Nephron (organoid): ENCODE data around the gene TUBGCP4.

ENCODE experiments used
- H3K27ac Mint-ChIP-seq, 3 experiments: 2 replicates each; pipeline ENCODE4 v1.8.0; 2020; ENCODE audit warnings: mixed read lengths in 3 of 3, mild to moderate bottlenecking in 2 of 3, moderate library complexity in 1 of 3
- H3K27me3 Mint-ChIP-seq: 2 replicates; pipeline ENCODE4 v1.8.0; 2021; ENCODE audit warnings: low read depth, mild to moderate bottlenecking, moderate library complexity, mixed read lengths
- H3K36me3 Mint-ChIP-seq: 2 replicates; pipeline ENCODE4 v1.8.0; 2020; ENCODE audit warnings: low read depth, mixed read lengths
- H3K4me1 Mint-ChIP-seq: 2 replicates; pipeline ENCODE4 v1.8.0; 2020; ENCODE audit warnings: mixed read lengths
- H3K4me3 Mint-ChIP-seq, 3 experiments: 2 replicates each; pipeline ENCODE4 v1.8.0; 2020; ENCODE audit warnings: mild to moderate bottlenecking in 3 of 3, mixed read lengths in 3 of 3, moderate library complexity in 2 of 3
- H3K9me3 Mint-ChIP-seq: 2 replicates; pipeline ENCODE4 v1.8.0; 2020; ENCODE audit warnings: mixed read lengths
- CTCF ChIP-seq, 3 experiments: fragments of 200-600 bp; sonication (generic); IDR thresholded peaks; one replicate each; pipeline ENCODE4 v1.5.0; 2021; ENCODE audit warnings: antibody characterized with exemption in 3 of 3; ENCODE audit not compliant: unreplicated experiment in 3 of 3

The TUBGCP4 gene

GRCh38 chr15:43346305-43346704, 24.6 kb upstream of the TUBGCP4 start:
- no peaks in the 10 kb centered on the region for H3K4me1 Mint-ChIP-seq
- H3K27ac Mint-ChIP-seq: no peak overlapping the region
- H3K36me3 Mint-ChIP-seq: peaks cover 38% of the 10 kb centered on the region
- H3K9me3 Mint-ChIP-seq: no peaks in the 10 kb centered on the region
- no peaks in the 10 kb centered on the region for H3K27me3 Mint-ChIP-seq
- no peak for TF ChIP-seq CTCF (IDR thresholded peaks at IDR 0.05; ENCODE audit: unreplicated experiment in 3 of 3)
- H3K4me3 Mint-ChIP-seq: no peak overlapping the region

GRCh38 chr15:43347114-43347513, 23.8 kb upstream of the TUBGCP4 start:
- TF ChIP-seq CTCF (IDR thresholded peaks at IDR 0.05; ENCODE audit: unreplicated experiment in 3 of 3): no peak
- no peaks in the 10 kb centered on the region for H3K27me3 Mint-ChIP-seq
- no peaks in the 10 kb centered on the region for H3K4me1 Mint-ChIP-seq
- H3K36me3 Mint-ChIP-seq: peaks cover 38% of the 10 kb centered on the region
- no peak overlapping the region for H3K4me3 Mint-ChIP-seq
- no peaks in the 10 kb centered on the region for H3K9me3 Mint-ChIP-seq
- no peak overlapping the region for H3K27ac Mint-ChIP-seq

GRCh38 chr15:43352693-43353382, 18.1 kb upstream of the TUBGCP4 start:
- no peaks in the 10 kb centered on the region for H3K27me3 Mint-ChIP-seq
- H3K27ac Mint-ChIP-seq: no peak overlapping the region
- H3K4me1 Mint-ChIP-seq: no peaks in the 10 kb centered on the region
- no peak overlapping the region for H3K4me3 Mint-ChIP-seq
- peaks cover 2% of the 10 kb centered on the region for H3K9me3 Mint-ChIP-seq
- TF ChIP-seq CTCF (IDR thresholded peaks at IDR 0.05; ENCODE audit: unreplicated experiment in 3 of 3): no peak
- peaks cover 49% of the 10 kb centered on the region for H3K36me3 Mint-ChIP-seq

GRCh38 chr15:43360821-43361220, 10.1 kb upstream of the TUBGCP4 start:
- Mint-ChIP-seq H3K27ac (no peak overlapping the region), H3K9me3 (peaks cover 61% of the 10 kb centered on the region), H3K4me3 (no peak overlapping the region), H3K4me1 (no peaks in the 10 kb centered on the region), H3K36me3 (peaks cover 98% of the 10 kb centered on the region), H3K27me3 (no peaks in the 10 kb centered on the region)
- no peak for TF ChIP-seq CTCF (IDR thresholded peaks at IDR 0.05; ENCODE audit: unreplicated experiment in 3 of 3)

GRCh38 chr15:43361313-43361903, 9.5 kb upstream of the TUBGCP4 start:
- TF ChIP-seq CTCF (IDR thresholded peaks at IDR 0.05; ENCODE audit: unreplicated experiment in 3 of 3): no peak
- Mint-ChIP-seq H3K4me3 (no peak overlapping the region), H3K27ac (no peak overlapping the region), H3K27me3 (no peaks in the 10 kb centered on the region), H3K4me1 (no peaks in the 10 kb centered on the region), H3K9me3 (peaks cover 63% of the 10 kb centered on the region), H3K36me3 (peaks cover 98% of the 10 kb centered on the region)
